OCI-LY3 (cell line): Measurements from ENCODE around the gene CTRB2.
"Not testable (repeated sequence)": the region's sequence is repeated elsewhere in the genome, so short reads cannot be mapped to it uniquely, and the experiment has no call there.

Experiments used
- H2AFZ ChIP-seq: fragments of 200-600, 300-600 bp; shearing (Covaris generic); 2 replicates; pipeline ENCODE4 v1.6.0; 2014; ENCODE audit warnings: antibody characterized with exemption, low read depth, low read length
- H3K27ac ChIP-seq: fragments of 200-600, 300-600 bp; sonication (generic); 2 replicates; pipeline ENCODE4 v1.5.1; 2014; ENCODE audit warnings: mild to moderate bottlenecking, low read length, moderate library complexity, mixed read lengths
- H3K27me3 ChIP-seq: fragments of 200-600, 300-600 bp; sonication (generic); 2 replicates; pipeline ENCODE4 v1.6.1; 2014; ENCODE audit warnings: low read depth, low read length, mixed read lengths
- H3K36me3 ChIP-seq: fragments of 200-600, 300-600 bp; sonication (generic); replicated peaks from 2 replicates; pipeline ENCODE3; 2014; ENCODE audit warnings: low read depth, low read length, mixed read lengths
- H3K4me1 ChIP-seq: fragments of 300-600, 200-600 bp; sonication (generic); 2 replicates; pipeline ENCODE4 v1.6.1; 2014; ENCODE audit warnings: low read length, mixed read lengths
- H3K4me2 ChIP-seq: fragments of 200-600, 300-600 bp; sonication (generic); 2 replicates; pipeline ENCODE4 v1.6.1; 2014; ENCODE audit warnings: low read length, mixed read lengths
- H3K4me3 ChIP-seq: fragments of 300-600, 200-600 bp; sonication (generic); 2 replicates; pipeline ENCODE4 v1.5.1; 2014; ENCODE audit warnings: antibody characterized with exemption, mild to moderate bottlenecking, low read length, moderate library complexity
- H3K79me2 ChIP-seq: fragments of 300-600, 200-600 bp; shearing (Covaris generic); 2 replicates; pipeline ENCODE4 v1.6.1; 2014; ENCODE audit warnings: mild to moderate bottlenecking, low read length, mixed read lengths
- H3K9ac ChIP-seq: fragments of 300-600, 200-600 bp; shearing (Covaris generic); 2 replicates; pipeline ENCODE4 v1.6.0; 2014; ENCODE audit warnings: mild to moderate bottlenecking, low read length, moderate library complexity
- H3K9me3 ChIP-seq: fragments of 200-600, 300-600 bp; shearing (Covaris generic); 2 replicates; pipeline ENCODE4 v1.6.1; 2014; ENCODE audit warnings: low read length, mixed read lengths; ENCODE audit not compliant: insufficient read depth
- H4K20me1 ChIP-seq: fragments of 200-600, 300-600 bp; sonication (generic); 2 replicates; pipeline ENCODE4 v1.6.1; 2016; ENCODE audit warnings: low read length, mixed read lengths; ENCODE audit not compliant: insufficient read depth
- EZH2phosphoT487 ChIP-seq: fragments of 200-600 bp; shearing (Covaris generic); IDR thresholded peaks from 2 replicates; pipeline ENCODE4 v1.6.1; 2018; ENCODE audit warnings: antibody characterized with exemption, mixed run types, low read depth
- TF ChIP-seq, protein P1 (sequence below): fragments of 200-600, 300-600 bp; sonication (generic); IDR thresholded peaks from 2 replicates; pipeline ENCODE4 v1.5.1; 2014; ENCODE audit warnings: antibody characterized with exemption, low read length, low read depth

CTRB2 gene

DNA sequence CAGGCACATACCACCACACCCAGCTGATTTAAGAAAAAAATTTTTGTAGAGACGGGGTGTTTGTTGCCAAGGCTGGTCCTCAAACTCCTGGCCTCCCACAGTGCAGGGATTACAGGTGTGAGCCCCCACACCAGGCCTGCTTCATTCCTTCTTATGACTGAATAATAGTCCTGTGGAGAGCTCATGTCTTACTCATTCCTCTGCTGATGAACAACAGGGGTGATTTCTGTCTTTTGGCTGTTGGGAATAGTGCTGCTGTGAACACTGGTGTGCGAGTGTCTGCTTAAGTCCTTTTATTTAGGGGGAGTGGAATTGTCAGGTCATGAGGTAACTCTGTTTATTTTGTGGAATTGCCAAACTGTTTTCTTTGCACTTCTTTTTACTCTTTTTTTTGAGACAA lies 9.2 kb upstream of the CTRB2 start:
- Histone ChIP-seq H3K4me1 (peaks cover 42% of the 10 kb centered on the region), H3K27me3 (peaks cover 7% of the 10 kb centered on the region; the same call in 1 of the 2 replicates), H4K20me1 (no peaks in the 10 kb centered on the region), H3K36me3 (no peaks in the 10 kb centered on the region), H3K9me3 (no peaks in the 10 kb centered on the region), H2AFZ (no peak overlapping the region), H3K79me2 (no peaks in the 10 kb centered on the region), H3K4me2 (no peak overlapping the region), H3K27ac (no peak overlapping the region), H3K4me3 (no peak overlapping the region), H3K9ac (no peak overlapping the region)
- no peak for TF ChIP-seq EZH2phosphoT487
- TF ChIP-seq, protein P1, sequence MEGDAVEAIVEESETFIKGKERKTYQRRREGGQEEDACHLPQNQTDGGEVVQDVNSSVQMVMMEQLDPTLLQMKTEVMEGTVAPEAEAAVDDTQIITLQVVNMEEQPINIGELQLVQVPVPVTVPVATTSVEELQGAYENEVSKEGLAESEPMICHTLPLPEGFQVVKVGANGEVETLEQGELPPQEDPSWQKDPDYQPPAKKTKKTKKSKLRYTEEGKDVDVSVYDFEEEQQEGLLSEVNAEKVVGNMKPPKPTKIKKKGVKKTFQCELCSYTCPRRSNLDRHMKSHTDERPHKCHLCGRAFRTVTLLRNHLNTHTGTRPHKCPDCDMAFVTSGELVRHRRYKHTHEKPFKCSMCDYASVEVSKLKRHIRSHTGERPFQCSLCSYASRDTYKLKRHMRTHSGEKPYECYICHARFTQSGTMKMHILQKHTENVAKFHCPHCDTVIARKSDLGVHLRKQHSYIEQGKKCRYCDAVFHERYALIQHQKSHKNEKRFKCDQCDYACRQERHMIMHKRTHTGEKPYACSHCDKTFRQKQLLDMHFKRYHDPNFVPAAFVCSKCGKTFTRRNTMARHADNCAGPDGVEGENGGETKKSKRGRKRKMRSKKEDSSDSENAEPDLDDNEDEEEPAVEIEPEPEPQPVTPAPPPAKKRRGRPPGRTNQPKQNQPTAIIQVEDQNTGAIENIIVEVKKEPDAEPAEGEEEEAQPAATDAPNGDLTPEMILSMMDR: no peak

DNA sequence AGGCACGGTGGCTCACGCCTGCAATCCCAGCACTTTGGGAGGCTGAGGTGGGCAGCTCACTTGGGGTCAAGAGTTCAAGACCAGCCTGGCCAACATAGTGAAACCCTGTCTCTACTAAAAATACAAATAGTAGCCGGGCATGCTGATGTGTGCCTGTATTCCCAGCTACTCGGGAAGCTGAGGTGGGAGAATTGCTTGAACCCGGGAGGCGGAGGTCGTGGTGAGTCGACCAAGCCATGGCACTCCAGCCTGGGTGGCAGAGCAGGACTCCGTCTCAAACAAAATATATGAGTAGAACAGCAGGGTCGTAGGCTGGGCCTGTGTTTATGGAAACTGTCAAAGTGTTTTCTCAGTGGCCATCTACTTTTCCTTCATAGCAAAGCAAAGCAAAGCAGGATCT lies 4.3 kb upstream of the CTRB2 start:
- not testable (repeated sequence) for H3K9me3 ChIP-seq
- H3K4me1 ChIP-seq: peaks cover 20% of the 10 kb centered on the region

DNA sequence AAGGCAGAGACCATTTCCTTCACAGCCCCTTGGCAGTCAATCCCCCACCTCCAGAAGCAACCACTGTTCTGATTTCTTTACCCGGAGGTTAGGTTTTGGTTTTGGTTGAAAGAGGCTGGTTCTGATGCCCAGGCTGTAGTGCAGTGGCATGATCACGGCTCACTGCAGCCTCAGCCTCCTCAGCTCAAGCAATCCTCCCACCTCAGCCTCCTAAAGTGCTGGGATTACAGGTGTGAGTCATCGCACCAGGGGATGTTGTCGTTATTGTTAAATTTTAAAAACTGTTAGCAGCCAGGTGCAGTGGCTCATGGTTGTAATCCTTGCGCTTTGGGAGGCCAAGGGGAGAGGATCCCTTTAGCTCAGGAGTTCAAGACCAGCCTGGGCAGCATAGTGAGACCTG lies 3.0 kb upstream of the CTRB2 start:
- Histone ChIP-seq H3K4me2 (no peak overlapping the region), H3K9me3 (no peaks in the 10 kb centered on the region), H4K20me1 (no peaks in the 10 kb centered on the region), H3K4me3 (no peak overlapping the region), H3K9ac (no peak overlapping the region), H3K27ac (no peak overlapping the region), H2AFZ (no peak overlapping the region), H3K27me3 (peaks cover 10% of the 10 kb centered on the region; the same call in 1 of the 2 replicates), H3K79me2 (no peaks in the 10 kb centered on the region), H3K36me3 (no peaks in the 10 kb centered on the region), H3K4me1 (peaks cover 23% of the 10 kb centered on the region)
- TF ChIP-seq, protein P1: no peak
- TF ChIP-seq EZH2phosphoT487: no peak

More for the DNA sequence above, 4.3 kb upstream of the CTRB2 start:
- not testable (repeated sequence) for H3K9ac ChIP-seq, H4K20me1 ChIP-seq, H2AFZ ChIP-seq, H3K36me3 ChIP-seq, H3K4me3 ChIP-seq, H3K4me2 ChIP-seq, H3K27ac ChIP-seq, H3K79me2 ChIP-seq
- peaks cover 10% of the 10 kb centered on the region; the same call in 1 of the 2 replicates for H3K27me3 ChIP-seq

DNA sequence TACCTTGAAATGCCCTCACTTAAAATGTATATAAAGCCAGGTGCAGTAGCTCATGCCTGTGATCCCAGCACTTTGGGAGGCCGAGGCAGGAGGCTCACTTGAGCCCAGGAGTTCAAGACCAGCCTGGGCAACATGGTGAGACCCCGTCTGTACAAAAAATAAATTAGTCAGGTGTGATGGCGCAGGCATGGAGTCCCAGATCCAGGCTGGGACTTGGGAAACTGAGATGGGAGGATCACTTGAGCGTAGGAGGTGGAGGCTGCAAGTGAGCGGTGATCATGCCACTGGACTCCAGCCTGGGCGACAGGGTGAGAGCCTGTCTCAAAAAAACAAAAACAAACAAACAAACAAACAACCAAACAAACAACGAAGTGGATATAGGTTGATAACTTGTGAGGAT lies 2.6 kb upstream of the CTRB2 start:
- H3K36me3 ChIP-seq, H4K20me1 ChIP-seq, H3K79me2 ChIP-seq, H3K9ac ChIP-seq, H3K27ac ChIP-seq, H2AFZ ChIP-seq, H3K9me3 ChIP-seq, H3K4me3 ChIP-seq, H3K4me2 ChIP-seq: not testable (repeated sequence)
- peaks cover 23% of the 10 kb centered on the region for H3K4me1 ChIP-seq
- H3K27me3 ChIP-seq: peaks cover 10% of the 10 kb centered on the region; the same call in 1 of the 2 replicates

DNA sequence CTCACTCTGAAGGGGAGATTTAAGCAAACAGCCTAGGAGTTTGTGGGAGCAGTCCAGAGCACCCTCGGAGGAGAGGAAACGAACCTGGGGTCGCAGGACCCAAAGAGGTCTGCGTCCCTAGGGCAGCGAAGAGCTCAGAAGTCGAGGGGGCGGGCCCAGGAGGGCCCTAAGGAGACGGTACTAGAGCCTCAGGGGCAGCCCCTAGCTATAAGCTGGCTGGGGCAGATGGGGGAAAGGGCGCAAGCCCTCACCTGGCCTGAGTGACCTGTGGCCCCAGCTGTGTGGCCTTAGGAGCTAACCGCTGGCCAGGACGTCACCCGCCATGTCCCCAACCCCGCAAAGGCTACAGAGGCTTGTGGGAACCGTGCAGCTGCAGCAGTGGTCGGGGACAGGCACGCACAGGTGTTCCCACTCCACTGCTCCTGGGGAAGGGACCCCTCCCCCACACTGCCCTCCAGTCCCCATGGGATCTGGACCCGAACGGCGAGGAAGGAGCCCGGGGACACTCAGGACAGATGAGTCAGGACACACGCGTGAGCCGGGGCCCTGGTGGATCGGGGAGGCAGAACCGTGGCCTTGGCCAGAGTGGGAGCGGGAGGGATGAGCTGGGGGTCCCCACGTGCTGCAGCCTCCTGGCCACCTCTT lies 2.0 kb upstream of the CTRB2 start:
- Histone ChIP-seq H3K9me3 (no peaks in the 10 kb centered on the region), H3K4me1 (peaks cover 23% of the 10 kb centered on the region), H3K4me3 (no peak overlapping the region), H3K36me3 (no peaks in the 10 kb centered on the region), H3K4me2 (no peak overlapping the region), H3K9ac (no peak overlapping the region), H3K79me2 (no peaks in the 10 kb centered on the region), H2AFZ (no peak overlapping the region), H4K20me1 (no peaks in the 10 kb centered on the region), H3K27me3 (peaks cover 10% of the 10 kb centered on the region; the same call in 1 of the 2 replicates), H3K27ac (no peak overlapping the region)
- TF ChIP-seq, protein P1: no peak
- TF ChIP-seq EZH2phosphoT487: no peak
